Effector memory CD8-positive, alpha-beta T cell (primary cell): Measurements from ENCODE around the gene PCDHGA1.
"Not testable (repeated sequence)": the region's sequence is repeated elsewhere in the genome, so short reads cannot be mapped to it uniquely, and the experiment has no call there.

Experiments used
- ATAC-seq: fragments of 150-1000 bp; cut with Tn5 transposase; replicated peaks from 2 replicates; pipeline ENCODE4 v1.10.0; 2021; ENCODE audit warnings: mild to moderate bottlenecking, moderate library complexity
- DNase-seq, 3 experiments: peaks; one replicate each; pipeline ENCODE4 v3.0.0; 2021
- H3K27ac Mint-ChIP-seq, 2 donors: one replicate each; pipeline ENCODE4 v1.8.0; 2022; ENCODE audit warnings: mild to moderate bottlenecking in 2 of 2, mixed read lengths in 2 of 2, moderate library complexity in 2 of 2
- H3K27me3 Mint-ChIP-seq, 2 donors: one replicate each; pipeline ENCODE4 v1.8.0; 2022; ENCODE audit warnings: mixed read lengths in 2 of 2
- H3K36me3 Mint-ChIP-seq: one replicate; pipeline ENCODE4 v1.8.0; 2022; ENCODE audit warnings: mild to moderate bottlenecking, moderate library complexity, mixed read lengths; ENCODE audit not compliant: insufficient read depth
- H3K4me1 Mint-ChIP-seq, 2 donors: one replicate each; pipeline ENCODE4 v1.8.0; 2022; ENCODE audit warnings: low read depth in 2 of 2, mixed read lengths in 2 of 2
- H3K4me3 Mint-ChIP-seq, 2 donors: one replicate each; pipeline ENCODE4 v1.8.0; 2022; ENCODE audit warnings: mild to moderate bottlenecking in 2 of 2, mixed read lengths in 2 of 2, moderate library complexity in 2 of 2
- H3K9me3 Mint-ChIP-seq, 2 donors: one replicate each; pipeline ENCODE4 v1.8.0; 2022; ENCODE audit warnings: mixed read lengths in 2 of 2

The PCDHGA1 gene

DNA sequence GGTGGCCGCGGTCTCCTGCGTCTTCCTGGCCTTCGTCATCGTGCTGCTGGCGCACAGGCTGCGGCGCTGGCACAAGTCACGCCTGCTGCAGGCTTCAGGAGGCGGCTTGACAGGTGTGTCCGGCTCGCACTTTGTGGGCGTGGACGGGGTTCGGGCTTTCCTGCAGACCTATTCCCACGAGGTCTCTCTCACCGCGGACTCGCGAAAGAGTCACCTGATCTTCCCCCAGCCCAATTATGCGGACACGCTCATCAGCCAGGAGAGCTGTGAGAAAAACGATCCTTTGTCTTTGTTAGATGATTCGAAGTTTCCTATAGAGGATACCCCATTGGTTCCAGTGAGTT is 84.9 kb downstream of the PCDHGA1 start:
- not testable (repeated sequence) for DNase-seq, H3K27ac Mint-ChIP-seq, ATAC-seq
- H3K9me3 Mint-ChIP-seq, result peaks cover 7 to 15% of the 10 kb centered on the region in 2 donors
- peaks cover 10 to 21% of the 10 kb centered on the region in 2 donors for H3K4me1 Mint-ChIP-seq
- peaks cover 12% of the 10 kb centered on the region for H3K36me3 Mint-ChIP-seq
- peaks cover 62 to 77% of the 10 kb centered on the region in 2 donors for H3K27me3 Mint-ChIP-seq
- H3K4me3 Mint-ChIP-seq, result peak overlapping the region; percentile 41 to 43

DNA sequence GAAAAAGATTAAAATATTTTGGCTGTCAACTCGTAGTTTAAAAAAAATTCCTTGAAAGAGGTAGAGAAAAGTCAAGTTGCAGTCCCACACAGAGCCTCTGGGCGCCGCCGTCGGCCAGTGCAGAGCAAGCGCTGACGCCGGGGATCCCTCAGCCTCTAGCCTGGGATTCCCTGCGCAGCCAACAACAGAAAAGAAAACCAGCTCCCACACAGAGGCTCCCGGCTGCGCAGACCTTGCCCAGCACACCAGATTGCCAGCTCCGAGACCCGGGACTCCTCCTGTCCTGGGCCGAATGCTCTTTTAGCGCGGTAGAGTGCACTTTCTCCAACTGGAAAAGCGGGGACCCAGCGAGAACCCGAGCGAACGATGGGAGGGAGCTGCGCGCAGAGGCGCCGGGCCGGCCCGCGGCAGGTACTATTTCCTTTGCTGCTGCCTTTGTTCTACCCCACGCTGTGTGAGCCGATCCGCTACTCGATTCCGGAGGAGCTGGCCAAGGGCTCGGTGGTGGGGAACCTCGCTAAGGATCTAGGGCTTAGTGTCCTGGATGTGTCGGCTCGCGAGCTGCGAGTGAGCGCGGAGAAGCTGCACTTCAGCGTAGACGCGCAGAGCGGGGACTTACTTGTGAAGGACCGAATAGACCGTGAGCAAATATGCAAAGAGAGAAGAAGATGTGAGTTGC is 87.3 kb downstream of the PCDHGA1 start, which contains the start of gene PCDHGB7:
TSS of gene PCDHGB7 (plus strand) at position 184 of the 679 bp plus-strand sequence. CDS start at position 367, 183 bp downstream.
- peaks cover 7 to 12% of the 10 kb centered on the region in 2 donors for H3K9me3 Mint-ChIP-seq
- peak within 1 kb of the TSS; percentile 53 to 67 for H3K4me3 Mint-ChIP-seq
- H3K27me3 Mint-ChIP-seq, result peaks cover 80 to 93% of the 10 kb centered on the region in 2 donors
- peaks cover 19% of the 10 kb centered on the region for H3K36me3 Mint-ChIP-seq
- peak; percentile 60 for ATAC-seq
- not testable (repeated sequence) for H3K27ac Mint-ChIP-seq, DNase-seq
- H3K4me1 Mint-ChIP-seq, result peaks cover 14 to 24% of the 10 kb centered on the region in 2 donors

DNA sequence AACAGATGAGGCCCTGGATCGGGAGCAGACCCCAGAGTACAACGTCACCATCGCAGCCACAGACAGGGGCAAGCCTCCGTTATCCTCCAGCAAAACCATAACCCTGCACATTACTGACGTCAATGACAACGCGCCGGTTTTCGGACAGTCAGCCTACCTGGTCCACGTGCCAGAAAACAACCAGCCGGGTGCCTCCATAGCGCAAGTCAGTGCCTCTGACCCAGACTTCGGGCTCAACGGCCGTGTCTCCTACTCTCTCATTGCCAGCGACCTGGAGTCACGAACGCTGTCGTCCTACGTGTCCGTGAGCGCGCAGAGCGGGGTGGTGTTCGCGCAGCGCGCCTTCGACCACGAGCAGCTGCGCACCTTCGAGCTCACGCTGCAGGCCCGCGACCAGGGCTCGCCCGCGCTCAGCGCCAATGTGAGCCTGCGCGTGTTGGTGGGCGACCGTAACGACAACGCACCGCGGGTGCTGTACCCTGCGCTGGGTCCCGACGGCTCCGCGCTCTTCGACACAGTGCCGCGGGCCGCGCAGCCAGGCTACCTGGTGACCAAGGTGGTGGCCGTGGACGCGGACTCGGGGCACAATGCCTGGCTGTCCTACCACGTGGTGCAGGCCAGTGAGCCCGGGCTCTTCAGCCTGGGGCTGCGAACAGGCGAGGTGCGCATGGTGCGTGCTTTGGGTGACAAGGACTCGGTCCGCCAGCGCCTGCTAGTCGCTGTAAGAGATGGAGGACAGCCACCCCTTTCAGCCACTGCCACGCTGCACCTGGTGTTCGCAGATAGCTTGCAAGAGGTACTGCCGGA is 89.0 kb downstream of the PCDHGA1 start:
- Mint-ChIP-seq H3K36me3 (peaks cover 19% of the 10 kb centered on the region), H3K4me3 (no peak overlapping the region), H3K9me3 (peaks cover 7 to 12% of the 10 kb centered on the region in 2 donors), H3K27me3 (peaks cover 72 to 94% of the 10 kb centered on the region in 2 donors), H3K27ac (no peak overlapping the region), H3K4me1 (peaks cover 7 to 12% of the 10 kb centered on the region in 2 donors)
- ATAC-seq (no peak), DNase-seq (no peak)

DNA sequence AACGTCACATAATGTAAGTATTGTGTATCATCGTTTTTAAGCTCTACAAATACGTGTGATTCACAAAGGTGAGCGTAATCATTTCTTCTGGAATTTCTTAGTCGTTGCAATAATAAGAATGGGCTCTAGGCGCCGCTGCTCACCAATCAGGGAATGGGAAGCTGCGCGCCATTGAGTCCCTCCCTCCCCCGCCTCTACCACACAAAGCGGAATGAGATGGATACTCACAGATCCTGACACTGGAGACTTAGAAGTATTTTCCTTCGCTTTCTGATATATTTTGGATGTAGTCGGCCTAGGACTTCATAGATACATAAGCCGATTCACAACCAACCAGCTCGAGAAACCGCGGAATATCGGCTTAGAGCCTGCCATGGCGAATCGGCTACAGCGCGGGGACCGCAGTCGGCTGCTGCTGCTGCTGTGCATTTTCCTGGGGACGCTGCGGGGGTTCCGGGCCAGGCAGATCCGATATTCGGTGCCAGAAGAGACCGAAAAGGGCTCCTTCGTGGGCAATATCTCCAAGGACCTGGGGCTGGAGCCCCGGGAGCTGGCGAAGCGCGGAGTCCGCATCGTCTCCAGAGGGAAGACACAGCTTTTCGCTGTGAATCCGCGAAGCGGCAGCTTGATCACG is 90.7 kb downstream of the PCDHGA1 start, which contains the start of gene PCDHGA11:
TSS of gene PCDHGA11 (plus strand) at position 197 of the 634 bp plus-strand sequence. CDS start at position 374, 177 bp downstream.
- no peak for ATAC-seq
- DNase-seq, result no peak
- peak within 1 kb of the TSS; percentile 29 to 71 for H3K4me3 Mint-ChIP-seq
- peaks cover 19% of the 10 kb centered on the region for H3K36me3 Mint-ChIP-seq
- H3K27me3 Mint-ChIP-seq, result peaks cover 69 to 95% of the 10 kb centered on the region in 2 donors
- peaks cover 7 to 12% of the 10 kb centered on the region in 2 donors for H3K9me3 Mint-ChIP-seq
- peaks cover 7 to 8% of the 10 kb centered on the region in 2 donors for H3K4me1 Mint-ChIP-seq
- peak within 1 kb of the TSS in 1 of 2 donors; percentile 28 for H3K27ac Mint-ChIP-seq

DNA sequence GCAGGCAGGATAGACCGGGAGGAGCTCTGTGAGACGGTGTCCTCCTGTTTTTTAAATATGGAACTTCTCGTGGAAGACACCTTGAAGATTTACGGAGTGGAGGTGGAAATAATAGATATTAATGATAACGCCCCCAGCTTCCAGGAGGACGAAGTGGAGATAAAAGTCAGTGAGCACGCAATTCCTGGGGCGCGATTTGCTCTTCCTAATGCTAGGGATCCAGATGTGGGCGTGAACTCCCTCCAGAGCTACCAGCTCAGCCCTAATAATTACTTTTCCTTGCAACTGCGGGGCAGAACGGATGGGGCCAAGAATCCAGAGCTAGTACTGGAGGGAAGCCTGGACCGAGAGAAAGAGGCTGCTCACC is 91.2 kb downstream of the PCDHGA1 start:
- H3K27me3 Mint-ChIP-seq, result peaks cover 69 to 95% of the 10 kb centered on the region in 2 donors
- DNase-seq, result no peak
- peaks cover 7 to 8% of the 10 kb centered on the region in 2 donors for H3K4me1 Mint-ChIP-seq
- H3K9me3 Mint-ChIP-seq, result peaks cover 7 to 12% of the 10 kb centered on the region in 2 donors
- peak overlapping the region in 1 of 2 donors; percentile 28 for H3K27ac Mint-ChIP-seq
- peaks cover 19% of the 10 kb centered on the region for H3K36me3 Mint-ChIP-seq
- H3K4me3 Mint-ChIP-seq, result peak overlapping the region in 1 of 2 donors; percentile 71
- no peak for ATAC-seq

DNA sequence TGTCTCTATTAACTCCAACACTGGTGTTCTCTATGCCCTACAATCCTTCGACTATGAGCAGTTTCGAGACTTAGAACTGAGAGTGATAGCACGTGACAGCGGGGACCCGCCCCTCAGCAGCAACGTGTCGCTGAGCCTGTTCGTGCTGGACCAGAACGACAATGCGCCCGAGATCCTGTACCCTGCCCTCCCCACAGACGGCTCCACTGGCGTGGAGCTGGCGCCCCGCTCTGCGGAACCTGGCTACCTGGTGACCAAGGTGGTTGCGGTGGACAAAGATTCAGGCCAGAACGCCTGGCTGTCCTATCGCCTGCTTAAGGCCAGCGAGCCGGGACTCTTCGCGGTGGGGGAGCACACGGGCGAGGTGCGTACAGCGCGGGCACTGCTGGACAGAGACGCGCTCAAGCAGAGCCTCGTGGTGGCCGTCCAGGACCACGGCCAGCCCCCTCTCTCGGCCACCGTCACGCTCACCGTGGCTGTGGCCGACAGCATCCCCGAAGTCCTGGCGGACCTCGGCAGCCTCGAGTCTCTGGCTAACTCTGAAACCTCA is 92.5 kb downstream of the PCDHGA1 start:
- Mint-ChIP-seq H3K4me1 (peaks cover 6 to 7% of the 10 kb centered on the region in 2 donors), H3K27me3 (peaks cover 68 to 97% of the 10 kb centered on the region in 2 donors), H3K9me3 (peaks cover 7 to 10% of the 10 kb centered on the region in 2 donors), H3K4me3 (no peak overlapping the region), H3K27ac (no peak overlapping the region), H3K36me3 (peaks cover 16% of the 10 kb centered on the region)
- no peak for DNase-seq
- no peak for ATAC-seq

DNA sequence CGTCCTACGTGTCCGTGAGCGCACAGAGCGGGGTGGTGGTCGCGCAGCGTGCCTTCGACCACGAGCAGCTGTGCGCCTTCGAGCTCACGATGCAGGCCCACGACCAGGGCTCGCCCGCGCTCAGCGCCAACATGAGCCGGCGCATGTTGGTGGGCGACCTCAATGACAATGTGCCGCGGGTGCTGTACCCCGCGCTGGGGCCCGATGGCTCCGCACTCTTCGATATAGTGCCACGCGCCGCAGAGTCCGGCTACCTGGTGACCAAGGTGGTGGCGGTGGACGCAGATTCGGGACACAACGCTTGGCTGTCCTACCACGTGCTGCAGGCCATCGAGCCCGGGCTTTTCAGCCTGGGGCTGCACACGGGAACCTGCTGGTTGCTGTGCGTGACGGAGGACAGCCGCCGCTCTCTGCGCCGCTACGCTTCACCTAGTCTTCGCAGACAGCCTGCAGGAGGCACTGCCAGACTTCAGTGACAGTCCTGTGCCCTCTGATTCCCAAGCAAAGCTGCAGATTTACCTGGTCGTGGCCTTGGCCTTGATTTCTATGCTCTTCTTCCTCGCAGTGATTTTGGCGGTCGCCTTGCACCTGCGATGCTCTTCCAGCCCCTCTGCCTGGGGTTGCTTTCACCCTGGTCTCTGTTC is 97.6 kb downstream of the PCDHGA1 start:
- no peak overlapping the region for H3K4me3 Mint-ChIP-seq
- ATAC-seq (no peak), DNase-seq (no peak)
- H3K9me3 Mint-ChIP-seq, result peaks cover 10 to 13% of the 10 kb centered on the region in 2 donors
- peaks cover 8% of the 10 kb centered on the region for H3K36me3 Mint-ChIP-seq
- peaks cover 7 to 8% of the 10 kb centered on the region in 2 donors for H3K4me1 Mint-ChIP-seq
- peaks cover 62 to 92% of the 10 kb centered on the region in 2 donors for H3K27me3 Mint-ChIP-seq
- no peak overlapping the region for H3K27ac Mint-ChIP-seq

DNA sequence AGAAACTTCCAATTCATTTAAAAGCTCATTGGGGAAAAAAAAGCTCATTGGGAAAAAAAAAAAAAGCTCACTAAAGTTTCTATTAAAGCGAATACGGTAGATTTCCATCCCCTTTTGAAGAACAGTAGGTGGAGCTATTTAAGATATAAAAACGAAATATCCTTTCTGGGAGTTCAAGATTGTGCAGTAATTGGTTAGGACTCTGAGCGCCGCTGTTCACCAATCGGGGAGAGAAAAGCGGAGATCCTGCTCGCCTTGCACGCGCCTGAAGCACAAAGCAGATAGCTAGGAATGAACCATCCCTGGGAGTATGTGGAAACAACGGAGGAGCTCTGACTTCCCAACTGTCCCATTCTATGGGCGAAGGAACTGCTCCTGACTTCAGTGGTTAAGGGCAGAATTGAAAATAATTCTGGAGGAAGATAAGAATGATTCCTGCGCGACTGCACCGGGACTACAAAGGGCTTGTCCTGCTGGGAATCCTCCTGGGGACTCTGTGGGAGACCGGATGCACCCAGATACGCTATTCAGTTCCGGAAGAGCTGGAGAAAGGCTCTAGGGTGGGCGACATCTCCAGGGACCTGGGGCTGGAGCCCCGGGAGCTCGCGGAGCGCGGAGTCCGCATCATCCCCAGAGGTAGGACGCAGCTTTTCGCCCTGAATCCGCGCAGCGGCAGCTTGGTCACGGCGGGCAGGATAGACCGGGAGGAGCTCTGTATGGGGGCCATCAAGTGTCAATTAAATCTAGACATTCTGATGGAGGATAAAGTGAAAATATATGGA is 100.2 kb downstream of the PCDHGA1 start, which contains the start of gene PCDHGA12:
TSS of gene PCDHGA12 (plus strand) at position 176 of the 782 bp plus-strand sequence. CDS start at position 429, 253 bp downstream.
- Mint-ChIP-seq H3K36me3 (peaks cover 8% of the 10 kb centered on the region), H3K27me3 (peaks cover 60 to 86% of the 10 kb centered on the region in 2 donors), H3K4me3 (peak within 1 kb of the TSS; percentile 72 to 73), H3K27ac (no peak within 1 kb of the TSS), H3K9me3 (peaks cover 8 to 15% of the 10 kb centered on the region in 2 donors), H3K4me1 (peaks cover 8 to 9% of the 10 kb centered on the region in 2 donors)
- peak; percentile 29 for ATAC-seq
- no peak for DNase-seq

DNA sequence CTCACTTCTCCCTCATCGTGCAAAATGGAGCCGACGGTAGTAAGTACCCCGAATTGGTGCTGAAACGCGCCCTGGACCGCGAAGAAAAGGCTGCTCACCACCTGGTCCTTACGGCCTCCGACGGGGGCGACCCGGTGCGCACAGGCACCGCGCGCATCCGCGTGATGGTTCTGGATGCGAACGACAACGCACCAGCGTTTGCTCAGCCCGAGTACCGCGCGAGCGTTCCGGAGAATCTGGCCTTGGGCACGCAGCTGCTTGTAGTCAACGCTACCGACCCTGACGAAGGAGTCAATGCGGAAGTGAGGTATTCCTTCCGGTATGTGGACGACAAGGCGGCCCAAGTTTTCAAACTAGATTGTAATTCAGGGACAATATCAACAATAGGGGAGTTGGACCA is 101.0 kb downstream of the PCDHGA1 start:
- peaks cover 55 to 85% of the 10 kb centered on the region in 2 donors for H3K27me3 Mint-ChIP-seq
- H3K9me3 Mint-ChIP-seq, result peaks cover 8 to 15% of the 10 kb centered on the region in 2 donors
- H3K27ac Mint-ChIP-seq, result no peak overlapping the region
- DNase-seq (no peak), ATAC-seq (no peak)
- H3K36me3 Mint-ChIP-seq, result peaks cover 8% of the 10 kb centered on the region
- H3K4me3 Mint-ChIP-seq, result peak overlapping the region in 1 of 2 donors; percentile 72
- H3K4me1 Mint-ChIP-seq, result peaks cover 8 to 9% of the 10 kb centered on the region in 2 donors

DNA sequence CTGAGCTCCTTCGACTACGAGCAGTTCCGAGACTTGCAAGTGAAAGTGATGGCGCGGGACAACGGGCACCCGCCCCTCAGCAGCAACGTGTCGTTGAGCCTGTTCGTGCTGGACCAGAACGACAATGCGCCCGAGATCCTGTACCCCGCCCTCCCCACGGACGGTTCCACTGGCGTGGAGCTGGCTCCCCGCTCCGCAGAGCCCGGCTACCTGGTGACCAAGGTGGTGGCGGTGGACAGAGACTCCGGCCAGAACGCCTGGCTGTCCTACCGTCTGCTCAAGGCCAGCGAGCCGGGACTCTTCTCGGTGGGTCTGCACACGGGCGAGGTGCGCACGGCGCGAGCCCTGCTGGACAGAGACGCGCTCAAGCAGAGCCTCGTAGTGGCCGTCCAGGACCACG is 102.0 kb downstream of the PCDHGA1 start:
- H3K27me3 Mint-ChIP-seq, result peaks cover 48 to 83% of the 10 kb centered on the region in 2 donors
- H3K4me1 Mint-ChIP-seq, ATAC-seq, DNase-seq, H3K36me3 Mint-ChIP-seq, H3K27ac Mint-ChIP-seq: not testable (repeated sequence)
- peaks cover 8 to 15% of the 10 kb centered on the region in 2 donors for H3K9me3 Mint-ChIP-seq
- H3K4me3 Mint-ChIP-seq, result peak overlapping the region in 1 of 2 donors; percentile 15

DNA sequence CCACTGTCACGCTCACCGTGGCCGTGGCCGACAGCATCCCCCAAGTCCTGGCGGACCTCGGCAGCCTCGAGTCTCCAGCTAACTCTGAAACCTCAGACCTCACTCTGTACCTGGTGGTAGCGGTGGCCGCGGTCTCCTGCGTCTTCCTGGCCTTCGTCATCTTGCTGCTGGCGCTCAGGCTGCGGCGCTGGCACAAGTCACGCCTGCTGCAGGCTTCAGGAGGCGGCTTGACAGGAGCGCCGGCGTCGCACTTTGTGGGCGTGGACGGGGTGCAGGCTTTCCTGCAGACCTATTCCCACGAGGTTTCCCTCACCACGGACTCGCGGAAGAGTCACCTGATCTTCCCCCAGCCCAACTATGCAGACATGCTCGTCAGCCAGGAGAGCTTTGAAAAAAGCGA is 102.4 kb downstream of the PCDHGA1 start:
- H3K27me3 Mint-ChIP-seq, result peaks cover 48 to 78% of the 10 kb centered on the region in 2 donors
- not testable (repeated sequence) for ATAC-seq

DNA sequence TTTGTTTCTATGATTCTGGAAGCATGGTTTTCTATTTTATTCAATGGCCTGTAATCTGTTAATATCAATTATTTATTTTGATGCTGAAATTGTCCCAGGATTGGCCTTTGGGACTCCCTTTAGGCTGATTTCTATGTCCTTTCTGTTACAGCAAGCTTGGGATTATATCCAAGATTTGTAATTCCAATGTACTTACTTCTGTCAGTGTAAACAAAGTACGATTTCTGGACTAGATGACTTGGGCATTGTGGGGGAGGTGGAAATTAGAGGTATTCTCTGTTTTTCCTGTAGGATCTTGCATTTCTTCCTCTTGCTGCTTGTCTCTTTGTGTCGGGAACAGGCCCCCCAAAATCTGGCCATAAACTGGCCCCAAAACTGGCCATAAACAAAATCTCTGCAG is 103.7 kb downstream of the PCDHGA1 start:
- Mint-ChIP-seq H3K36me3 (peaks cover 8% of the 10 kb centered on the region), H3K27me3 (peaks cover 39 to 67% of the 10 kb centered on the region in 2 donors), H3K4me1 (peaks cover 8 to 9% of the 10 kb centered on the region in 2 donors), H3K9me3 (peaks cover 4 to 15% of the 10 kb centered on the region in 2 donors), H3K4me3 (no peak overlapping the region), H3K27ac (no peak overlapping the region)
- ATAC-seq (no peak), DNase-seq (no peak)

More for the DNA sequence above, 102.4 kb downstream of the PCDHGA1 start:
- not testable (repeated sequence) for H3K36me3 Mint-ChIP-seq, DNase-seq, H3K27ac Mint-ChIP-seq, H3K4me1 Mint-ChIP-seq
- Mint-ChIP-seq H3K9me3 (peaks cover 8 to 15% of the 10 kb centered on the region in 2 donors), H3K4me3 (peak overlapping the region in 1 of 2 donors; percentile 51)
